HG02571 (cell line): Measurements from ENCODE around the gene EIF1.
"Not testable (repeated sequence)": the region's sequence is repeated elsewhere in the genome, so short reads cannot be mapped to it uniquely, and the experiment has no call there.

Experiments used
- ATAC-seq: cut with Tn5 transposase; IDR thresholded peaks from one replicate; pipeline ENCODE4 v1.9.1; 2021; ENCODE audit warnings: mild to moderate bottlenecking, moderate library complexity; ENCODE audit not compliant: unreplicated experiment

The EIF1 gene

DNA sequence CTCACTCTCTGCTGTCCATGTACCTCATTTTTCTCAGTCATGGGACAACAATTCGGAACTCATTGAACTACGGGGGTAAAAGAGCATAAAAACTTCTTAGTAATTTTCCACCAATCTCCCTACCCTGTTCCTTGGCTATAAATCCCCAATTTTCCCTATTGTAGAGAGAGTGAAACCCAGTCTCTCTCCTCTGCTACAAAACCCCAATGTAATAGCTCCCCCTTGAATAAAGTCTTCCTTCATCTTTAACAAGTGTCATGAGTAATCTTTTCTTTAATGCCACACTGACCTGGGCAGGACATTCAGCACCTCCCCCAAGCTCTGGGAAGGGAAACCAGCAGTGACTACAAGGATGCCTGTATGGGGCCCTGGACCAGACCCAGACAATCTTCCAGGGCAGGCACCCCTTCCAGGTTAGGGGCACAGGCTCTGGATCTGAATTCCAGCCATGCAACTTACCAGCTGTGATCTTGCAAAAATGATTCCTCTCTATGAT is 10.2 kb upstream of the EIF1 start:
- no peak for ATAC-seq

DNA sequence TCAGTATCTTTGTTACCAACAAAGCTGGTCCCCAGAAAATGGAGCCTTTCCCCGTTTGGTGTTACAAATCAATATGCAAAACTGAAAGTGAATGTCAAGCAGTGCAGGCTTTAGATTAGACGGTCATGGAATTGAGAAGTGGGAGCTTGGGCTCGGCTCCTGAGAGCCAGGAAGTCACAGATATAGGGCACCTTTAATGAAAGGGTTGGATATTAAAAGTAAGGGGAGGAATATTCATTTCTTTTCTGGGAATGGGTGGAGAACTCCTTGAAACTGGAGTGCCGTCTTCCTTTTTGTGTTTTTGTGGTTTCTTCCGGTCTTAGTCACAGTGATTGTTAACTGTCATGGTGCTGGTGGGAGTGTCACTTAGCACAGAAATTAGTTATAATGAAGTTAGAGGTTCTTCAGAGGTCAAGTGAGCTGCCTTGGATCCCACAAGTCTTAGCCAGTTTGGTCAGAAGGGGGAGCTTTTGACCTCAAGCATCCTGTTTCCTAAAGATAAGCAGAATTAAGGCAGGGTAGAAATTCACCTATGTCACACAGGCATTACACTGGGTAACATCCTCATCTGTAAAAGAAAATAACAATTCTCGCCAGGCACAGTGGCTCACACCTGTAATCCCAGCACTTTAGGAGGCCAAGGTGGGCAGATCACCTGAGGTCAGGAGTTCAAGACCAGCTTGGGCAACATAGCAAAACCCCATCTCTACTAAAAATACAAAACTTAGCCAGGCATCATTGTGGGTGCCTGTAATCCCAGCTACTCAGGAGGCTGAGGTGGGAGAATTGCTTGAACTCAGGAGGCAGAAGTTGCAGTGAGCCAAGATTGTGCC is 9.6 kb upstream of the EIF1 start:
- peak; percentile 41 for ATAC-seq

DNA sequence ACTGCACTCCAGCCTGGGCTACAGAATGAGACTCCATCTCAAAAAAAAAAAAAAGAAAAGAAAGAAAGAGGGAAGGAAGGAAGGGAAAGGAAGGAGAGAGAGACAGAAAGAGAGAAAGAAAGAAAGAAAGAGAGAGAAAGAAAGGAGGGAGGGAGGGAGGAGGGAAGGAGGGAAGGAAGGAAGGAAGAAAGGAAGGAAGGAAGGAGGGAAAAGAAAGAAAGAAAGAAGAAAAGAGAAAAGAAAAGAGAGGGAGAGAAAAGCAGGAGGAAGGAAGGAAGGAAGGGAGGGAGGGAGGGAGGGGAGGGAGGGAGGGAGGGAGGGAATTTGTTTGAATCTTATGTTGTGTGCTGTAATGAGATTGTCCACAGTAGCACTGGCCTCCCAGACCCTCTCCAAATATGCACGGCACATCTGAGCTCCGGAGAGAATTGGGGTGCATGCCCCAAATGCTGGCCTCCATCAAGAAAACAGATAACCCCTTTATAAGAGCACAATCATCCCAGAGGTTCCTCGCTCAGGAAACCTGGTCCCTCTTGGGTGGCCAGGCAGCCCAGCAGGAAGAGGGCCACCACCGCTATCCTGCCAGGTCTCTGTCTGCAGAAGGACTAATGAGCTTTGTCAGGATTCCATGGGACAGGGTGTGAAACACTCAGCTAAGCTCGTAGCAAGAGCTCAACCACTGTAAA is 8.8 kb upstream of the EIF1 start:
- no peak for ATAC-seq

DNA sequence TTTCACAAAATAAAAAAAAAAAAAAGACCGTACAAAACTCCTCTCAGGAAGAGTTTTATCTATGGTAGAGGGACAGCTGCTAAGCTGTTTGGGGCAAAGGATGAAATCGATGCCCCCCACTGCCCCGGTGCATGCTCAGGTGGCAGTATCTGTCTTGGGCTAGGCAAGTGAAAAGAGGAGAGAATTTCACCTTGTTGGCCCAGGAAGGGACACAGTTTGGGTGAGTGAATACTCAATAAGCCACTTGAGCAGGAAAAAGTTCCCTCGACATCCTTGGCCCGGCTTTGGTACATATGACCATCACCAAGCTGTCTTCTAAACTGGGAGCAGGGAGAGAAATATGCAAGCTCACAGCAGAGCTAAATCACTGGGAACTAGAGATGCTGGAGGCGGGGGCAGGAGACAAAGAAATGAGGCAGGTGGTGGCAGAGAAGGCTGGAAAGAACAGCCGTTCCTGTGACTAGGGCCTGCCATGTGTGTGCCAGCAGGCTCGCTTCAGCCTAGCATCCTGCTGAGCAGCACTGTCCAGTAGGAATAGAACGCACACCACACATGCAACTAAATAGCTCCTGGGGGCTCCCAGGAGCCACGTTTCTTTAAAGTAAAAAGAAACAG is 8.2 kb upstream of the EIF1 start:
- no peak for ATAC-seq

DNA sequence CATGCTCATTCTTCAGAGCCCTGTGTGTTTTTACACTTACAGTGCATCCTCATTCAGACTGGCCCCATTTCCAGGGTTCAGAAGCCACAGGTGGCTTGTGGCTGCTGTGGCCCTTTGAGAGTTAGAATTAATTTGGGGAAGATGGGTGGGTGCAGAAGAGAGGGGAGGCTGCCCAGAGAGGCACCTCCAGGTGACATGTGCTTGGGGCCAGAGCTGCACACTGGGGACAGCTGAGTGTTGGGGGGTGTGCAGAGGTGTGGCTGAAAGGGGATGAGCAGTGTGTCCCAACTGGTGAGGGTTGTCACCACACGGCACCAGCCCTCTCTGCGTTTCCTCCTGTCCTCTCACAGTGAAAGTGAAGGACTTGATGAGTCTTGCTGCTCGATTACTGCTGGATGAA is 6.9 kb upstream of the EIF1 start:
- ATAC-seq: no peak

DNA sequence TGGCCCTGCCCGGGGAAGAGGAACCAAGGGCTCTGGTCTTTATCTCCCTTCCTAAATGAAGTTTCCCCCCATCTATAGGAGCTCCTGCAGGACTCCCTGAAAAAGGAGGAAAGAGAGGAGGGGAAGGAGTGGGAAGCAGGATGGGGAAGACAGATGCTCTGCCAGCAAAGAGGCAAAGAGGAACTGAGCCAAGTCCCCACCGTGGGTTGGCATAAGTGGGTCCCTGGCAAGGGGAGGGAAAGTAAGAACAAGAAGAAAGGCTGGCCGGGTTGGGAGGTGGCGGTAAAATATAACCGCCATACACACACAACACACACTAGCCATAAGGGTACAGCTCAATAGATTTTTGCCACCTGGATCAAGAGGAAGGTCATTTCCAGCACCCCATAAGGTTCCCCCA is 6.1 kb upstream of the EIF1 start:
- ATAC-seq: no peak

DNA sequence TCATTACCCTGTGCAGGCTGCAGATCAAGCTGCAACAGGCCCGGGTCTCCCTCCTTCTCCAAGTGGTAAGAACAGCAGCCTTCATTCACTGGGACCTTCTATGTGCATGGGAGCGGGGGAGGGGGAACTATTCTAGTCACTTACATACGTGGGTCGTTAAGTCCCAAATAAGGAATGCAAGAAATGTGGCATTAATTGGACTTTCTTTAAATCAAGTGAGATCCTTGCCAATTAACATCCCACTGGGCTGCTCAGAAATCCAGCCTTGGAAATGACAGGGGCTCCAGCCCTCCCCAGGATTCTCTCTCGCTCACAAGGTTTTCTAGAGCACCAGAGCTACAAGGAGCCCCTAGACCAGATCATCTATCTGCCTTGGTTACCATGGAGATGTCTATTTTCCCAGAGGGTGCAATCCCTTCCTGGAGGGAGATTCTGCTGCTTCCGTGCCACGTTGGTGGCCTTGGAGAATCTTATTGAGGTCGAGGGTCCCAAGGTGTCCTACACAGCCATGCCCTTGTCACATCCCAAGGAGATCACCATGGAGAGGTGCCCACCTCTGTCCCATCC is 5.2 kb upstream of the EIF1 start:
- ATAC-seq: no peak

DNA sequence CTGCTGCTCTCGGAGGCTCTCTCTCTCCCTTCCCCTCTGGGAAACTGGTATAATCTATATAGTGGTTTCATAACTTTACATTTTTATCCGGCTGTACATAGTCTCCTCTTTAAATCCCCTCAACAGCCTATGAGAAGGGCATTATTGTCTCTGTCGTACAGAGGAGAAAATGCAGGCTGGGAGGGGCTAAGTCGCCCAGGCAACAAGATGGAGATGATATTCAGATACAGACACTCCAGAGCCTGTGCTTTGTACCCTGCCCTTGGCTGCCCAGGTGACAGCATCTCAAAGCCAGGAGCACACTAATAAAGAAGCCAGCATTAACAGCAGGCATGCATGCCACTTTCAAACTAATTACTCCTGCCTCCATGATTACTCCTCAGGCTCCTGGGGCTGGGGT is 4.7 kb upstream of the EIF1 start:
- no peak for ATAC-seq

DNA sequence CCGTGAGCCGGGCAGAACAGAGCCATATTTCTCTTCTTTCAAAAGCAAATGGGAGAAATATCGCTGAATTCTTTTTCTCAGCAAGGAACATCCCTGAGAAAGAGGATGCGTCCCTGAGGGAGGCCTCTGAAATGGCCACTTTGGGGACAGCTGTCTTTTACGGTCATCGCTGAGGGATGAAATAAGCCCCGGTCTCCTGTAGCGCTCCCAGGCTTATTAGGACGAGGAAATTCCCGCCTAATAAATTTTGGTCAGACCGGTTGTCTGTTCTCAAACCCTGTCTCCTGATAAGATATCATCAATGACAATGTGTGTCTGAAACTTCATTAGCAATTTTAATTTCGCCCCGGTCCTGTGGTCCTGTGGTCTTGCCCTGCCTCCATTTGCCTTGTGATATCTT is 2.9 kb upstream of the EIF1 start:
- ATAC-seq: not testable (repeated sequence)

DNA sequence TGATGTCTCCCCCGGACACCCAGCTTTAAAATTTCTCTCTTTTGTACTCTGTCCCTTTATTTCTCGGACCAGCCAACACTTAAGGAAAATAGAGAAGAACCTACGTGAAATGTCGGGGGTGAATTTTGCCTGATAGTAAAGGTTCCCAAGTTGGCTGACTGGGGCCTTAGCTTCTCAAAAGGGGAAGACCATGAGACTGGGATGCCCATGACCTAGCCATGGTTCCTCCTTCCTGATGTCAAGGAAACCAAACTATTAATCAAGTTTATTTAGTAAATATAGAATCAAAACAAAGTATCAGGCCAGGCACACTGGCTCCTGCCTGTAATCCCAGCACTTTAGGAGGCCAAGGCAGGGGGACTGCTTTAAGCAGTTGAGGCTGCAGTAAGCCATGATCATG is 2.4 kb upstream of the EIF1 start:
- no peak for ATAC-seq

DNA sequence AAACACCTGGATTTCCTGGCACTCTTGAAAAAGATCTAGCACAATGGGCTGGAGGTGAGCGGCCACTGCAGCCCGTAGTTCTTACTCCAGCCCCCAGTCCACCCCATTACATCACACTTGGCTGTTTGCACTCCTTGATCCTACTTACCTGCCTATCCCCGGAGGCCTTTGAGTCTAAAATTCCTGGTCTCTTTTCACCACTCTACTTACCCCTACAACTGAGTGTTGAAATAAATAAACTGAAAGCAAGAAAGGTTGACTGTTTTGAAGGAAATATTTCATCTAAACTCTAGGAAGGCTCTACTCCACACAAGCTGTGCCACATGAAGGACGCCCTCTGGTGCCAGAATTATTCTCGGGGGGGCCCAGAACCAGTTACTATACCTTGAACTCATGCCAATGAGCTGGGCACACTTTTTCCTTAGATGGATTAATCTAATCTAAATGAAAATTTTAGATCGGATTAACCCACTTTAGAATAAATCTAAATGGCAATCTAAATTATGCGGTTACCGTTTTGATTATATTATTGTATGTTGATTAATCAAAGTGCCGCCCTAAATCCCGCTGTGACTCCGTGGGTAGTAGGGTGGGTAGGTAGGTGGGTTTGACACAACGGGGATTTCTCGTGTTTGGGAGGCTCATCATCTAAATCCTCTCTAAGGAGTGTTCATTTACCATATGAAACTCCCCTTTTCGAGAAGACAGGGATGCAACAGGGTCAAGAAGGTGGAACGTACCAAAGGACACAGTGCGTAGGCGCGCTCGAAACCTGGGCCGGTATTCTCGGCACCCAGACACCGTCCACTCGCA is 651 bp upstream of the EIF1 start:
- ATAC-seq: peak; percentile 1

DNA sequence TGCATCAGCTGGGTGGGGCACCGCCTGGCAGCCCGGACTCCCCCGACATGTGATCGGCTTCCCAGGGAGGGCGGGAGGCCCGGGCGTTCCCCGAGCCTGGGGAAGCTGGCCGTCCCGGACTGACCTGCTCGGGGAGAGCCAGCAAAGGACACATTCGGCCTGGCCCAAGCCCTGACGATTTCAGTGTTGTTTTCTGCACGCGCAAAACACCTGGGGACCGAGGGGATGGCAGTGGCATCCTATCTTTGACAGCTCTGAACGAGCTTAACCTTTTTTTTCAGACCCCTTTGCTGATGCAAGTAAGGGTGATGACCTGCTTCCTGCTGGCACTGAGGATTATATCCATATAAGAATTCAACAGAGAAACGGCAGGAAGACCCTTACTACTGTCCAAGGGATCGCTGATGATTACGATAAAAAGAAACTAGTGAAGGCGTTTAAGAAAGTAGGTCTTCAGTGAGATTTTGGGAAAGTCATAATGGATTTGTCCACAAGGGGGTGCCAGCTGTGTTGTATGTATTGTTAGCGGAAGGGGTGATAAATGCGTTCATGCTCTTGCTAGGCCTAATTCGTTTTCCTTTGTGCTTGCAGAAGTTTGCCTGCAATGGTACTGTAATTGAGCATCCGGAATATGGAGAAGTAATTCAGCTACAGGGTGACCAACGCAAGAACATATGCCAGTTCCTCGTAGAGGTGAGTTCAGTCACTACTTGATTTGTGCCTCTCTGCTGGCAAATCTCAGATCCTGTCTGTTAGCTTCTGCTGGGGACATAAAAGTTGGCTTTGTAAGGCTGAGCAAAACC is 1.0 kb downstream of the EIF1 start:
- no peak for ATAC-seq

DNA sequence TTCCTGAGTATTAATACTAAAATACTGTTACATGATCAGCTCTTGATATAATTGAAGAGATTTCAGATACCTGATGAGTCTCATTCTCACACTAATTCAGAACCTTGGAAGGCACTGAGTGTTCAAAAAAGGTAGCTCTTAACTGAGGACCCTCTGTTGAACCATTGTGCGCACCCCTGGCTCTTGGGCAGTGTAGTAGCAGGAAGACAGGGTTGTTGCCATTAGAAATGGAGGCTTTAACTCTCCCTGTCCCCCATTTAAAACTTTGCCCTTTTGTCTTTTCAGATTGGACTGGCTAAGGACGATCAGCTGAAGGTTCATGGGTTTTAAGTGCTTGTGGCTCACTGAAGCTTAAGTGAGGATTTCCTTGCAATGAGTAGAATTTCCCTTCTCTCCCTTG is 1.8 kb downstream of the EIF1 start:
- no peak for ATAC-seq

DNA sequence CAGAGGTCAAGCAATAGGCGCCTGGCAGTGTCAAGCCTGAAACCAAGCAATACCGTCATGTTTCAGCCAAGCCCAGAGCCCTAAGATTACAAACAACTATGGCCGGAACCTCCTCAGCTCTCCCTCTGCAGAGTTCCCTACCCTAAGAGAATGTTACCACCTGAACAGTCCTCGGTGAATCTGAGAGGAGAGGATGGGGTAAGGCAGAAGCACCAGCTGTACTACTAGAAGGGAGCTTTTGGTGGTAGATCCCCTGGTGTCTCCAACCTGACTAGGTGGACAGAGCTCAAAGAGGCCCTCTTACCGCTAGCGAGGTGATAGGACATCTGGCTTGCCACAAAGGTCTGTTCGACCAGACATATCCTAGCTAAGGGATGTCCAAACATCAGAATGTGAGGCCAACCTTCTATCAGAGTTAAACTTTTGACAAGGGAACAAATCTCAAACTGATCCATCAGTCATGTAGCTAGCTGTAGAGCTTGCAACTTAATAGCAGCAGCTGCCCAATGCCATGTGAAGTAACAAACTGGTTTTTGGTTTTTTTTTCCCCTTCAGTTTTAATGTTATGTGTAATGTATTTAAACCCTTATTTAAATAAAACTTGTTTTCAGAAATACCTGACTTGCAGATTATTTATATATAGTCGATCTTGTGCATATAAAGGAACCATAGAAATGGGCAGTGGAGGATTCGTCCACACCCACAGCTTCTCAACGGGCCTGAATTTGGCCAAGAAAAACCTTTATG is 2.5 kb downstream of the EIF1 start:
- no peak for ATAC-seq

DNA sequence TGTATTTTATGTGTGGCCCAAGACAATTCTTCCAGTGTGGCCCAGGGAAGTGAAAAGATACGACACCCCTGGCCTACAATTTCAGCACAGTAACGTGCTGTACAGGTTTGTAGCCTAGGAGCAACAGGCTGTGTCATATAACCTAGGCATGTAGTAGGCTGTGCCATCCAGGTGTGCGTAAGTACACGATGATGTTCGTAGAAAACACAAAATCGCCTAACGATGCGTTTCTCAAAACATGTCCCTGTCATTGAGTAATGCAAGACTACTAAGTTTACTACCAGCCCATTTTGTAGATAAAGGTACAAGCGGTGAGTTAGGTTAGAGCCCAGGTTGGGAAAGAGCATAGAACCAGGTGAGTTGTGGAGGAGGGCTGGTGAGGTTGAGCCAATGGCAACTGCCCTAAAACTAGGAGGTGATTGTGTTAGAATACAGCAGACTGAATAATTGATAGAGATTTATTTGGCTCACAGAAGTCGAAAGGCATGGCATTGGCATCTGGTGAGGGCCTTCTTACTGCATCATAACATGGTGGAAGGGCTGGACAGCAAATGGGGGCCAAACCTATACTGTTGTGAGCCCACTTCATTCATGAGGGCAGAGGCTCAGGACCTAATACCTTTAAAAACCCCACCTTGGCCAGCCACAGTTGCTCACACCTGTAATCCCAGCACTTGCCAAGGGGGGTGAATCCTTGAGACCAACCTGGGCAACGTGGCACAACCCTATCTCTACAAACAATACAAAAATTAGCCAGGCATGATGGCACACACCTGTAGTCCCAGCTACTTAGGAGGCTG is 4.2 kb downstream of the EIF1 start:
- no peak for ATAC-seq

DNA sequence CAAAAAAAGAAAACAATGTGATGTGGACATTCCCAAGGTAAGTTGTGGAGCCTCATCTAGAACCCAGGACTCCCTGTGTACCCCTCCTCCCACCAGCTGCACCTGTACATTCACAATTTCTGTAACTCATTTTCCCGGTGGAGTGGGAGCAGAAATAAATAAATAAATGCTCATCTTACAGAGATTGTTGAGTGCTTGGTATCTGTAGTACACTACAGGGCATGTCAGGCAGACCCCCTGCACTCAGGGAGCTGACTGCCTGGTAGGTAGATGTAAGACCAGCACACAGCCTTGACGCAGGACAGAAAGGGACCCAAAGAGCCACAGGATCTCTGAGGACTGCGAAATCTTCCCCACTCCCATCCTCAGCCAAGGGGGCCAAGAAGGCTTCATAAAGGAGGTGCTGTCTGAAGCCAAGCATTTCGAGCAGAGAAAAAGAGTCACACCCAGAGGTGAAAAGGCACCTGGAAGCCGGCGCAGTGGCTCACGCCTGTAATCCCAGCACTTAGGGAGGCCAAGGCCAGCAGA is 6.5 kb downstream of the EIF1 start:
- no peak for ATAC-seq

DNA sequence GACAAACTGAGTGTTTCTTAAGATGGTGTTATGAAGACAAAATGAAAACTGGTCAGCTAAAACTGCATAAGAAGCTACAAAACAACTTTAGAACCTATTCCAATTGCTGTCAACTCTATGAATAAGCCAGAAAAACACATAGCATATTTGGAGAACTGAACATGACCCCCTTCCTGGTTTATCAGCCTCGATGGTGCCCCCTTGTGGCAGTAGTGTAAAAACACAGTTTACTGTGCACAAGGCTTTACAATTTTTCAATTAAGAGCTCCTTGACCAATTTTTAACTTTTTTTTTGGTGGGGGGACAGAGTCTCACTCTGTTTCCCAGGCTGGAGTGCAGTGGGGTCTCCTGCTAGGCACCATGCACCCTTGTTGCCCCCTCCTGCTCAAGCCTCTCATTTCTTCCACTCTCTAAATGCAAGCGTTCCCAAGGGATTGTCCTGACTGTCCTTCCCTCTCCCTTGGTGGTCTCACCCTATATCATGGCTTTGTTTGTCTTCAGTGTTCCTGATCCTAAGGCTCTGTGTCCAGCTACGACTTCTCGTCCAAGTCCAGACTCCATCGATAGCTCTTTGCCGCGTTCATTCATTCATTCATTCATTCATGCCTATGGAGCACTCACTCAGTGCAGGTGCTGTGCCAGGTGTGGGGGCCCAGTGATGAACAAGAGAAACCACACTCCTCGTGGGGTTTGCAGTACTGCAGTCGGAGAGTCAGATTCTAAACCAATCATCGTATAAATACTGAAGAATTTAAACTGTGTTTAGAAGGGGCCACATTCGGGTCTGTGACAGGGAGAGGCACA is 7.5 kb downstream of the EIF1 start:
- no peak for ATAC-seq
